HUES6 (cell line): ENCODE results near the gene TBCA.

ENCODE experiments used
- H3K27ac ChIP-seq: 2 replicates; pipeline ENCODE4 v1.7.0; 2013; ENCODE audit warnings: low read depth, mild to moderate bottlenecking, low read length, inconsistent platforms
- H3K27me3 ChIP-seq: 2 replicates; pipeline ENCODE4 v1.6.1; 2013; ENCODE audit warnings: low read length; ENCODE audit not compliant: control insufficient read depth, insufficient read depth
- H3K36me3 ChIP-seq: 2 replicates; pipeline ENCODE4 v1.6.1; 2013; ENCODE audit warnings: low read length; ENCODE audit not compliant: control insufficient read depth, insufficient read depth
- H3K4me1 ChIP-seq: 2 replicates; pipeline ENCODE4 v1.6.1; 2013; ENCODE audit warnings: low read length; ENCODE audit not compliant: control insufficient read depth, insufficient read depth
- H3K4me3 ChIP-seq: 2 replicates; pipeline ENCODE4 v1.5.1; 2013; ENCODE audit warnings: low read depth, low read length
- H3K9ac ChIP-seq: one replicate; pipeline ENCODE4 v1.6.1; 2013; ENCODE audit warnings: mild to moderate bottlenecking, low read length
- H3K9me3 ChIP-seq: 2 replicates; pipeline ENCODE4 v1.6.1; 2013; ENCODE audit warnings: low read depth, low read length; ENCODE audit not compliant: control insufficient read depth, insufficient read depth

TBCA gene

GRCh38 chr5:77642738-77643653, 133.1 kb downstream of the TBCA start:
- Histone ChIP-seq H3K4me3 (peak overlapping the region; percentile 53; the same call in 1 of the 2 replicates), H3K36me3 (no peaks in the 10 kb centered on the region), H3K9ac (no peak overlapping the region), H3K9me3 (no peaks in the 10 kb centered on the region), H3K27me3 (peaks cover 99% of the 10 kb centered on the region), H3K27ac (no peak overlapping the region), H3K4me1 (peaks cover 40% of the 10 kb centered on the region)

GRCh38 chr5:77641963-77642737, 134.0 kb downstream of the TBCA start:
- H3K9me3 ChIP-seq, result no peaks in the 10 kb centered on the region
- no peak overlapping the region for H3K9ac ChIP-seq
- H3K4me3 ChIP-seq, result peak overlapping the region; percentile 47; the same call in 1 of the 2 replicates
- no peak overlapping the region for H3K27ac ChIP-seq
- H3K27me3 ChIP-seq, result peaks cover 99% of the 10 kb centered on the region
- H3K36me3 ChIP-seq, result no peaks in the 10 kb centered on the region
- H3K4me1 ChIP-seq, result peaks cover 45% of the 10 kb centered on the region

GRCh38 chr5:77641397-77641943, 134.7 kb downstream of the TBCA start:
- no peak overlapping the region for H3K27ac ChIP-seq
- no peaks in the 10 kb centered on the region for H3K36me3 ChIP-seq
- no peak overlapping the region for H3K9ac ChIP-seq
- H3K4me3 ChIP-seq, result peak overlapping the region; percentile 47
- H3K4me1 ChIP-seq, result peaks cover 51% of the 10 kb centered on the region
- H3K9me3 ChIP-seq, result no peaks in the 10 kb centered on the region
- peaks cover 99% of the 10 kb centered on the region for H3K27me3 ChIP-seq
